Mucosa of stomach (tissue), 1 donor: Measurements from ENCODE around the gene GAREM2.

Source experiments
- H3K27me3 ChIP-seq: one replicate; pipeline ENCODE4 v1.7.0; 2013; ENCODE audit warnings: mild to moderate bottlenecking, low read length; ENCODE audit not compliant: control insufficient read depth, insufficient read depth
- H3K36me3 ChIP-seq: one replicate; pipeline ENCODE4 v1.7.0; 2013; ENCODE audit warnings: low read length; ENCODE audit not compliant: control insufficient read depth, insufficient read depth
- H3K4me1 ChIP-seq: one replicate; pipeline ENCODE4 v1.7.0; 2013; ENCODE audit warnings: mild to moderate bottlenecking, low read length; ENCODE audit not compliant: control insufficient read depth, insufficient read depth
- H3K4me3 ChIP-seq: one replicate; pipeline ENCODE4 v1.7.0; 2013; ENCODE audit warnings: low read length
- H3K9ac ChIP-seq: one replicate; pipeline ENCODE4 v1.7.0; 2013; ENCODE audit warnings: mild to moderate bottlenecking, low read length, moderate library complexity
- H3K9me3 ChIP-seq: one replicate; pipeline ENCODE4 v1.7.0; 2013; ENCODE audit warnings: mild to moderate bottlenecking, low read length, moderate library complexity; ENCODE audit not compliant: control insufficient read depth
- donor health status: Pancreatic carcinoma.

GAREM2 gene

GRCh38 chr2:26229595-26229994 lies 56.7 kb downstream of the GAREM2 start:
- H3K9me3 ChIP-seq: no peaks in the 10 kb centered on the region
- peaks cover 2% of the 10 kb centered on the region for H3K4me1 ChIP-seq
- peaks cover 5% of the 10 kb centered on the region for H3K36me3 ChIP-seq
- H3K9ac ChIP-seq: no peak overlapping the region
- H3K27me3 ChIP-seq: no peaks in the 10 kb centered on the region
- H3K4me3 ChIP-seq: no peak overlapping the region

GRCh38 chr2:26230806-26231205 lies 57.9 kb downstream of the GAREM2 start:
- Histone ChIP-seq H3K4me3 (no peak overlapping the region), H3K36me3 (peaks cover 5% of the 10 kb centered on the region), H3K9me3 (no peaks in the 10 kb centered on the region), H3K27me3 (no peaks in the 10 kb centered on the region), H3K4me1 (no peaks in the 10 kb centered on the region), H3K9ac (no peak overlapping the region)

GRCh38 chr2:26235089-26235488 lies 62.2 kb downstream of the GAREM2 start:
- H3K9me3 ChIP-seq: no peaks in the 10 kb centered on the region
- H3K9ac ChIP-seq: no peak overlapping the region
- peaks cover 2% of the 10 kb centered on the region for H3K36me3 ChIP-seq
- H3K4me1 ChIP-seq: peaks cover 9% of the 10 kb centered on the region
- no peak overlapping the region for H3K4me3 ChIP-seq
- no peaks in the 10 kb centered on the region for H3K27me3 ChIP-seq

DNA sequence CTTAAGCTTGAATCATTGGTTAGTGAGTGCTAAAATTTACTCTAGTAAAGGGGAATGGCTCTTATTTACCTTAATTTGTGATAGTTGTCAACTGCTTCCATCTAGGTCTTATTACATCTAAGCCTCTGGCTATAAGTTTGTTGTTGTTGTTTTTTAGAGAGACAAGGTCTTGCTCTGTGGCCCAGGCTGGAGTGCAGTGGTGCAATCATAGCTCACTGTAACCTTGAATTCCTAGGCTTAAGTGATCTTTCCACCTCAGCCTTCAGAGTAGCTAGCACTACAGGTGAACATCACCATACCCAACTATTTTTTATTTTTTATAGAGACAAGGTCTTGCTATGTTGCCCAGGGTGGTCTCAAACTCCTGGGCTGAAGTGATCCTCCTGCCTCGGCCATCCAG lies 65.0 kb downstream of the GAREM2 start:
- Histone ChIP-seq H3K36me3 (no peaks in the 10 kb centered on the region), H3K4me1 (peaks cover 20% of the 10 kb centered on the region), H3K4me3 (no peak overlapping the region), H3K27me3 (no peaks in the 10 kb centered on the region), H3K9me3 (no peaks in the 10 kb centered on the region), H3K9ac (no peak overlapping the region)

GRCh38 chr2:26238311-26238958 lies 65.5 kb downstream of the GAREM2 start:
- H3K9me3 ChIP-seq: no peaks in the 10 kb centered on the region
- no peak overlapping the region for H3K9ac ChIP-seq
- no peak overlapping the region for H3K4me3 ChIP-seq
- H3K4me1 ChIP-seq: peaks cover 20% of the 10 kb centered on the region
- no peaks in the 10 kb centered on the region for H3K36me3 ChIP-seq
- H3K27me3 ChIP-seq: no peaks in the 10 kb centered on the region
